ENCODE data around the gene CYBC1. TPM values are rescaled to one million over a fixed set of nuclear protein-coding genes. Genes with fewer than 3 reads are reported as not detected.
A peak's percentile ranks its signal among the peaks of the same experiment; 100 is the strongest.
"Not testable (repeated sequence)": the region's sequence is repeated elsewhere in the genome, so short reads cannot be mapped to it uniquely, and the experiment has no call there.

Gene CYBC1
- total and polyA plus RNA-seq, 8 donors = 29.3 to 66.9 (median 41.0) TPM

DNA sequence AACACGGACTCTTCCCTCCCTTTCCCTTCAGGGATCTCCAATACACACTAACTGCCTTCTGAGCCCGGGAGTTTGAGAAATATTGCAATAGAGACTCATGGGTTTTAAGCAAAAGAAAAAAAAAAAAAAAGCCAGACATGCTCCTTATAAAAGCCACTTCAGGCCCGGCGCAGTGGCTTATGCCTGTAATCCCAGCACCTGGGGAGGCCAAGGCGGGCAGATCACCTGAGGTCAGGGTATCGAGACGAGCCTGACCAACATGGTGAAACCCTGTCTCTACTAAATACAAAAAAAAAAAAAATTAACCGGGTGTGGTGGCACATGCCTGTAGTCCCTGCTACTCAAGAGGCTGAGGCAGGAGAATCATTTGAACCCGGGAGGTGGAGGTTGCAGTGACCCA, 34.8 kb downstream of the CYBC1 start:
- Histone ChIP-seq H3K9me3 (no peaks in the 10 kb centered on the region), H3K4me1 (peaks cover 4 to 15% (median 6%) of the 10 kb centered on the region in 3 donors), H3K27ac (no peak overlapping the region), H3K36me3 (no peaks in the 10 kb centered on the region), H3K4me3 (no peak overlapping the region), H3K27me3 (no peaks in the 10 kb centered on the region)
- no peak for ATAC-seq
- TF ChIP-seq, protein P1, sequence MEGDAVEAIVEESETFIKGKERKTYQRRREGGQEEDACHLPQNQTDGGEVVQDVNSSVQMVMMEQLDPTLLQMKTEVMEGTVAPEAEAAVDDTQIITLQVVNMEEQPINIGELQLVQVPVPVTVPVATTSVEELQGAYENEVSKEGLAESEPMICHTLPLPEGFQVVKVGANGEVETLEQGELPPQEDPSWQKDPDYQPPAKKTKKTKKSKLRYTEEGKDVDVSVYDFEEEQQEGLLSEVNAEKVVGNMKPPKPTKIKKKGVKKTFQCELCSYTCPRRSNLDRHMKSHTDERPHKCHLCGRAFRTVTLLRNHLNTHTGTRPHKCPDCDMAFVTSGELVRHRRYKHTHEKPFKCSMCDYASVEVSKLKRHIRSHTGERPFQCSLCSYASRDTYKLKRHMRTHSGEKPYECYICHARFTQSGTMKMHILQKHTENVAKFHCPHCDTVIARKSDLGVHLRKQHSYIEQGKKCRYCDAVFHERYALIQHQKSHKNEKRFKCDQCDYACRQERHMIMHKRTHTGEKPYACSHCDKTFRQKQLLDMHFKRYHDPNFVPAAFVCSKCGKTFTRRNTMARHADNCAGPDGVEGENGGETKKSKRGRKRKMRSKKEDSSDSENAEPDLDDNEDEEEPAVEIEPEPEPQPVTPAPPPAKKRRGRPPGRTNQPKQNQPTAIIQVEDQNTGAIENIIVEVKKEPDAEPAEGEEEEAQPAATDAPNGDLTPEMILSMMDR (IDR thresholded peaks at IDR 0.05) = no peak
- 94 to 95% methylated on average over 9 of the region's 9 CpGs for WGBS, 2 donors
- intact Hi-C loops (cut with DNase I) = no loop called here
- peak in 1 of 6 donors; percentile 8 for DNase-seq
- FAIRE-seq = no peak

DNA sequence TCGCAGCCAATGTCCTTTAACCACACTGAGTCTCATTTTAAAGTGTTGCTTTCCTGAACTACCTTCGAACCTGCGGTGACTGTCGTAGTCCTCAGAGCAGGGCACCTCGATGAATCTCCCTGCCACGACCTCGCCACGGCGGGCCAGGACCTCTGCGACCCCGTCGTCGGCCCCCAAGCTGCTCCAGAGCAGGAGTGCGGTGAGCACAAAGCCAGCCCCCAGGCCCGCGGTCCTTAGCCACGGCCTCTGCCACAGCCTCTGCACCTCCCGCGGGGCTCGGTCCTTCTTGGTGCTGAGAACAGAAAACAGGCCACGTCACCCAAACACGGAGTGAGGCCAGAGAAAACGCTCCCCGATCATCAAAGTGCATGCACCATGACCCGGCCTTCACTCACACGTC, 35.2 kb downstream of the CYBC1 start:
- H3K27me3 ChIP-seq = no peaks in the 10 kb centered on the region
- H3K36me3 ChIP-seq = no peaks in the 10 kb centered on the region
- no peak for ATAC-seq
- intact Hi-C loops (cut with DNase I) = no loop called here
- TF ChIP-seq, protein P1 (IDR thresholded peaks at IDR 0.05) = no peak
- 90 to 91% methylated on average over 26 of the region's 26 CpGs for WGBS, 2 donors
- no peak overlapping the region for H3K27ac ChIP-seq
- peaks cover 4 to 15% (median 6%) of the 10 kb centered on the region in 3 donors for H3K4me1 ChIP-seq
- FAIRE-seq = no peak
- peak in 1 of 6 donors; percentile 30 for DNase-seq
- no peak overlapping the region for H3K4me3 ChIP-seq
- H3K9me3 ChIP-seq = no peaks in the 10 kb centered on the region

DNA sequence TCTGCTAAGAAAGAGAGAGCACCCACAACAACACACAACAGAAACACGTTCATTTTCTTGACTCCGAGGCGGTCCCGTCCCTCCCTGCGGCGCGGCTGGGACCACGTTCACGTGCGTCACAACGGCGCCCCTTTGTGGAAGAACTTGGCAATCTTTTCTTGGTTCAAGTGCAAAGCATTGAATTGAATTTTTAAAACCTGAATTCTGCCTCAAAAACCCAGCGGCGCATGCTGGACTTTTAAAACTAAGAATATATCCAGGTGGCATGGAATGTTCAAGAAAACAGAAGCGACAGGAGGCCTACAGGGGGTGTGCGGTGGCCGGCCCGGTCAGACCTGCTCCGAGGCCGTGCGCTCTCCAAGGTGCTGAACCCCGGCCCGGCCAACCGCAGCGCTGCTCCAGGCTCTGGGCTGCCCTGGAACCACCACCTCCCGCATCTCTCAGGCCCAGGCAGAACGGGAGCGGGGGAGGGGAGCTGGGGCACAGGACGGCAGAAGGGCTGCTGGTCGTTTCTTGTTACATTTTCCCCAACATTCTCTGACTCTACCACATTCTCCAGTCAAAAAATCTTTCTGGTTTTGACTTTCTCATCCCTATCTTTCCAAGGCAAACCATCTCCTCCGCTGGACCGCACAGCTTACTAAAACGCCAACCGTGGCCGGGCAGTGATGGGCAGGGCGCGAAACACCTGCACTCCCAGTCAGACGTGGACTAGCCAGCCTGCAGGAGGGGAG, 35.8 kb downstream of the CYBC1 start:
- Histone ChIP-seq H3K4me1 (peaks cover 4 to 14% (median 6%) of the 10 kb centered on the region in 3 donors), H3K4me3 (no peak overlapping the region), H3K27me3 (no peaks in the 10 kb centered on the region), H3K9me3 (no peaks in the 10 kb centered on the region), H3K27ac (no peak overlapping the region), H3K36me3 (no peaks in the 10 kb centered on the region)
- ATAC-seq = peak; percentile 32 to 75 (median 67)
- DNase-seq = peak in 5 of 6 donors; percentile 65 to 89 (median 76)
- no peak for FAIRE-seq
- intact Hi-C loops (cut with DNase I) = no loop called here
- WGBS, 2 donors = 31 to 33% methylated on average over 38 of the region's 38 CpGs
- TF ChIP-seq, protein P1 (IDR thresholded peaks at IDR 0.05) = peak in 3 of 4 donors; percentile 14 to 34 (median 32)

DNA sequence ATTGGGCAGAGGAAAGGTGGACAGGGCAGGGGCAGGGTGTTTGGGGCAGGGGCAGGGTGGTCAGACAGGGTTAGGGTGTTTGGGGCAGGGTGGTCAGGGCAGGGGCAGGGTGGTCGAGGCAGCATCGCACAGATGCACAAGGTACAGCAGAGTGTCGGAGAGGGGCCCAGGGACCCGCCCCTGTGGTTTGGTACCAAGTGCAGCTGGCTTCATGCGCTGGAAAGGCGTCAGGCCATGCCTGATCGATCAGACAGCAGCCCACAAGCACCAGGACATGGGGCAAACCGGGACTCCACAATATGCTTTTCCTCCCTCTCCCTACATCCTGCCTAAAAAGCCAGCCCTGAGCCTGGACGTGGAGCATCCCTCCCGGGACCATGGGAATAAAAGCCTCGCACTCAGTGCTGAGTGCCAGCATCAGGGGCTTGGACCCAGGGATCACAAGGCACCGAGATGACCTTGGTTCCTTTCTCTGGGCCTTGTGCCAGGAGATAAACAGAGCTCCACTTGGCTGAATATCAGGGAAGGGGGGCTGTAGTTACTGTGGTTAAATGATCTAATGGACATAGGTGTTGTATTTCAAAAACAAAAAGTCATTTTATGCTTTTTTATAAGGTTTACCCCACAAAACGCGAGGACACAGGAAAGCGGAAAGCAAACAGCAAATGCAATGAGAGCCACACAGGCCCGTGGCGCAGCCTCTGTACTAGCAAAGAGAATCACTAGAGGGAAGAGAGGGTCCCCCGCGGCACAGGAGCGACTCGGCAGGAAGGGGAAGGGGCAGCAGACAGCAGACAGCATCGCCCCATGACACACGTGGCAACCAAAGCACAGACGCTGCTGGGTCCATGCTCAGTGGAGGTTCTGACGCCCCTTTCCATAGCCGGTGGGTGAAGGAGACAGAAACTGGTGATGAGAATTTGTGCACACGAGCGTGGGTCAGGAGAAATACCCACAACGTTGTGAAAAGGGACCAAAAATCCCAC, 37.7 kb downstream of the CYBC1 start:
- TF ChIP-seq, protein P1 (IDR thresholded peaks at IDR 0.05) = no peak
- no peak overlapping the region for H3K27ac ChIP-seq
- intact Hi-C loops (cut with DNase I) = no loop called here
- WGBS, 2 donors = 57 to 59% methylated on average over 29 of the region's 29 CpGs
- H3K36me3 ChIP-seq = no peaks in the 10 kb centered on the region
- no peaks in the 10 kb centered on the region for H3K9me3 ChIP-seq
- H3K27me3 ChIP-seq = no peaks in the 10 kb centered on the region
- no peak overlapping the region for H3K4me3 ChIP-seq
- ATAC-seq (peak in 3 of 4 donors; percentile 41 to 55 (median 44)), DNase-seq (peak in 2 of 6 donors; percentile 27 to 38), FAIRE-seq (no peak)
- peaks cover 0 to 7% (median 4%) of the 10 kb centered on the region in 3 donors for H3K4me1 ChIP-seq

DNA sequence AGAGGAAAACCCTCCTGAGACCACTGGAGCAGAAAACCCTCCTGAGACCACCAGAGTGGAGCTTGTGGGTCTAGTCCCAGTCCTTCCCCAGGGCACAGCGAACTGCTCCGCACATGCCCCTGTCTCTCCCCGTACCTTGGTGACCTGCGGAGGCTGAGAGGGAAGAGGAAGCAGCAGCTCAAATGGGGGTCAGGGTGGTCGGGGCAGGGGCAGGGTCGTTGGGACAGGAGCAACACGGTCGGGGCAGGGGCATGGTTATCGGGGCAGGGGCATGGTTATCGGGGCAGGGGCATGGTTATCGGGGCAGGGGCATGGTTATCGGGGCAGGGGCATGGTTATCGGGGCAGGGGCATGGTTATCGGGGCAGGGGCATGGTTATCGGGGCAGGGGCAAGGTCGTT, 38.5 kb downstream of the CYBC1 start:
- DNase-seq = peak in 1 of 6 donors; percentile 8
- H3K27me3 ChIP-seq; FAIRE-seq; H3K27ac ChIP-seq; H3K36me3 ChIP-seq; H3K4me1 ChIP-seq; ATAC-seq; H3K9me3 ChIP-seq; H3K4me3 ChIP-seq; intact Hi-C loops (cut with DNase I): not testable (repeated sequence)
- 70 to 74% methylated on average over 12 to 16 of the region's 16 CpGs for WGBS, 2 donors
